Liver (tissue), 2 donors: ENCODE data around the gene IL1RL1.

ENCODE experiments used
- CTCF ChIP-seq: fragments of 150-350 bp; IDR thresholded peaks from 2 replicates; pipeline ENCODE4 v1.5.1; 2017; ENCODE audit warnings: improper control_type of control experiment, low read depth, low read length; ENCODE audit not compliant: missing input control
- ZBTB33 ChIP-seq: IDR thresholded peaks from 2 replicates; pipeline ENCODE4 v1.6.1; 2016; ENCODE audit warnings: antibody characterized with exemption
- donor health status: healthy.

- TF ChIP-seq ZBTB33 (no peak), CTCF (no peak)
Observed at GRCh38 chr2:102289129-102289528, 22.2 kb upstream of the IL1RL1 start.
